Trophoblast cell (in vitro differentiated cells and primary cell): Measurements from ENCODE around the gene SPATA24.
A peak's percentile ranks its signal among the peaks of the same experiment; 100 is the strongest.
"Not testable (repeated sequence)": the region's sequence is repeated elsewhere in the genome, so short reads cannot be mapped to it uniquely, and the experiment has no call there.

Experiments used
- DNase-seq, 2 donors: peaks; one replicate each; pipeline ENCODE4 v3.0.0-alpha.2; 2016
- H2AFZ ChIP-seq: 2 replicates; pipeline ENCODE4 v1.6.1; 2013; ENCODE audit warnings: low read length, moderate library complexity, mild to moderate bottlenecking; ENCODE audit not compliant: insufficient read depth, poor library complexity
- H2AK5ac ChIP-seq: 2 replicates; pipeline ENCODE4 v1.6.1; 2013; ENCODE audit warnings: mild to moderate bottlenecking, low read length
- H2BK120ac ChIP-seq: 2 replicates; pipeline ENCODE4 v1.6.1; 2013; ENCODE audit warnings: low read length, mild to moderate bottlenecking, moderate library complexity; ENCODE audit not compliant: insufficient read depth, poor library complexity
- H2BK12ac ChIP-seq: 2 replicates; pipeline ENCODE4 v1.6.1; 2013; ENCODE audit warnings: mild to moderate bottlenecking, low read length, moderate library complexity
- H2BK5ac ChIP-seq: 2 replicates; pipeline ENCODE4 v1.6.1; 2013; ENCODE audit warnings: low read length, low read depth, moderate library complexity, mild to moderate bottlenecking; ENCODE audit not compliant: poor library complexity
- H3K14ac ChIP-seq: 2 replicates; pipeline ENCODE4 v1.6.1; 2013; ENCODE audit warnings: mild to moderate bottlenecking, low read length
- H3K18ac ChIP-seq: 2 replicates; pipeline ENCODE4 v1.6.1; 2013; ENCODE audit warnings: mild to moderate bottlenecking, low read length
- H3K23ac ChIP-seq: 2 replicates; pipeline ENCODE4 v1.6.1; 2013; ENCODE audit warnings: low read length
- H3K27ac ChIP-seq: 2 replicates; pipeline ENCODE4 v1.5.1; 2013; ENCODE audit warnings: low read depth, mild to moderate bottlenecking, inconsistent platforms, low read length, moderate library complexity
- H3K27me3 ChIP-seq: 2 replicates; pipeline ENCODE4 v1.6.1; 2013; ENCODE audit warnings: inconsistent platforms, mild to moderate bottlenecking, low read length, moderate library complexity; ENCODE audit not compliant: insufficient read depth
- H3K36me3 ChIP-seq, 2 experiments: 1 replicate in 1 of 2; 2 replicates in 1 of 2; pipeline ENCODE4 v1.6.1; 2013; ENCODE audit warnings: low read length in 2 of 2, mild to moderate bottlenecking in 2 of 2, moderate library complexity in 1 of 2; ENCODE audit not compliant: insufficient read depth in 2 of 2, control insufficient read depth in 1 of 2
- H3K4ac ChIP-seq: 2 replicates; pipeline ENCODE4 v1.6.1; 2013; ENCODE audit warnings: low read depth, mild to moderate bottlenecking, low read length, moderate library complexity
- H3K4me1 ChIP-seq, 2 experiments: 1 replicate in 1 of 2; 2 replicates in 1 of 2; pipeline ENCODE4 v1.6.1; 2013; ENCODE audit warnings: low read length in 2 of 2, mild to moderate bottlenecking in 2 of 2, moderate library complexity in 1 of 2; ENCODE audit not compliant: insufficient read depth in 2 of 2, control insufficient read depth in 1 of 2
- H3K4me2 ChIP-seq: 2 replicates; pipeline ENCODE4 v1.6.1; 2013; ENCODE audit warnings: inconsistent platforms, mild to moderate bottlenecking, low read length, moderate library complexity
- H3K4me3 ChIP-seq: 2 replicates; pipeline ENCODE4 v1.5.1; 2013; ENCODE audit warnings: mild to moderate bottlenecking, low read depth, low read length, inconsistent platforms
- H3K79me1 ChIP-seq: one replicate; pipeline ENCODE4 v1.6.1; 2013; ENCODE audit warnings: low read length
- H3K79me2 ChIP-seq: 2 replicates; pipeline ENCODE4 v1.6.1; 2013; ENCODE audit warnings: low read length, mild to moderate bottlenecking; ENCODE audit not compliant: control insufficient read depth, insufficient read depth, poor library complexity
- H3K9ac ChIP-seq: 2 replicates; pipeline ENCODE4 v1.6.1; 2013; ENCODE audit warnings: mild to moderate bottlenecking, low read length
- H3K9me3 ChIP-seq: 2 replicates; pipeline ENCODE4 v1.6.1; 2013; ENCODE audit warnings: low read depth, mild to moderate bottlenecking, control low read depth, inconsistent platforms, low read length; ENCODE audit not compliant: insufficient read depth
- H4K12ac ChIP-seq: 2 replicates; pipeline ENCODE4 v1.6.1; 2013; ENCODE audit warnings: low read depth, mild to moderate bottlenecking, low read length, moderate library complexity
- H4K8ac ChIP-seq: 2 replicates; pipeline ENCODE4 v1.6.1; 2013; ENCODE audit warnings: low read depth, mild to moderate bottlenecking, low read length, moderate library complexity
- H4K91ac ChIP-seq: one replicate; pipeline ENCODE4 v1.6.1; 2013; ENCODE audit warnings: low read depth, mild to moderate bottlenecking, low read length, moderate library complexity
- WGBS: extraction: QIAGEN DNeasy Blood & Tissue Kit; methylation state at CpG from one replicate; pipeline ENCODE4 v1.1.7; 2013; ENCODE audit warnings: missing lambda C conversion rate; ENCODE audit not compliant: insufficient read length, insufficient coverage; ENCODE audit errors: extremely low coverage; 5-methylcytosine and 5-hydroxymethylcytosine counted together

The SPATA24 gene

GRCh38 chr5:139360384-139360783 lies 43.5 kb downstream of the SPATA24 start:
- Histone ChIP-seq H3K4ac (no peak overlapping the region), H3K18ac (no peak overlapping the region), H2AFZ (no peak overlapping the region), H3K36me3 (peaks cover 17 to 19% of the 10 kb centered on the region in 2 experiments), H4K12ac (no peak overlapping the region), H3K27ac (no peak overlapping the region), H2BK5ac (no peak overlapping the region), H2AK5ac (no peak overlapping the region), H3K14ac (no peak overlapping the region), H3K9ac (no peak overlapping the region), H3K79me2 (peaks cover 5% of the 10 kb centered on the region), H4K91ac (no peak overlapping the region), H3K27me3 (no peaks in the 10 kb centered on the region), H3K79me1 (no peaks in the 10 kb centered on the region), H3K4me3 (no peak overlapping the region), H2BK120ac (no peak overlapping the region), H3K4me2 (no peak overlapping the region), H4K8ac (no peak overlapping the region), H3K9me3 (no peaks in the 10 kb centered on the region), H3K4me1 (no peaks in the 10 kb centered on the region), H3K23ac (no peak overlapping the region), H2BK12ac (no peak overlapping the region)
- DNase-seq, result no peak
- WGBS, result no CpG with 5 or more reads among the region's 4 CpGs

DNA sequence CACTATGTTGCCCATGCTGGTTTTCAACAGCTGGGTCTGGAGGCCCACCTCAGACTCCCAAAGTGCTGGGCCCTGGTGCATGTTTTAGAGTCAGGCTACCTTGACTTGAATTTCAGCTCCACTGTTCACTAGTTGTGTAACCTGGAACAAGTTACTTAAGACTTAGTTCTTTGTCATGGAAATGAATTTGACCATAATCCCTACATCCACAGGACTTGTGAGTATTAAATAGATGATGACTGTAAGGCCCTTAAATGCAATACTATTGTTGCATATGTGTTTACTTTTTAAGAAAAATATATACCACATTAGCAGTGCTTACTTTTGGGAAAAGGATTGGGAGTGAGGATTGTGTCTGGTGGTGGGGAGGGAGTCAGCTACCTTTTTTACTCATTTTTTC lies 45.8 kb downstream of the SPATA24 start:
- no peak overlapping the region for H3K9ac ChIP-seq
- DNase-seq, result no peak
- no peak overlapping the region for H3K23ac ChIP-seq

GRCh38 chr5:139355900-139356299 lies 48.0 kb downstream of the SPATA24 start:
- H2BK12ac ChIP-seq, H3K27me3 ChIP-seq, H3K79me1 ChIP-seq, H2AK5ac ChIP-seq, H3K9me3 ChIP-seq, H3K4me1 ChIP-seq, H3K4me2 ChIP-seq, H4K12ac ChIP-seq, H3K23ac ChIP-seq, H3K27ac ChIP-seq, DNase-seq, H4K8ac ChIP-seq, H2BK120ac ChIP-seq, H3K18ac ChIP-seq, H3K79me2 ChIP-seq, H3K14ac ChIP-seq, H4K91ac ChIP-seq, H2BK5ac ChIP-seq, H2AFZ ChIP-seq, H3K9ac ChIP-seq, H3K4me3 ChIP-seq: not testable (repeated sequence)
- Histone ChIP-seq H3K36me3 (peaks cover 9 to 10% of the 10 kb centered on the region in 2 experiments), H3K4ac (peak overlapping the region; percentile 89)
- WGBS, result no CpG with 5 or more reads among the region's 8 CpGs

More for the DNA sequence above, 45.8 kb downstream of the SPATA24 start:
- Histone ChIP-seq H2BK12ac (no peak overlapping the region), H3K4ac (peak overlapping the region; percentile 55), H3K79me2 (peaks cover 5% of the 10 kb centered on the region), H3K4me3 (no peak overlapping the region), H3K4me1 (no peaks in the 10 kb centered on the region), H3K27me3 (no peaks in the 10 kb centered on the region), H4K91ac (no peak overlapping the region), H3K79me1 (no peaks in the 10 kb centered on the region), H3K14ac (no peak overlapping the region), H3K4me2 (no peak overlapping the region), H3K36me3 (peaks cover 6 to 10% of the 10 kb centered on the region in 2 experiments), H3K18ac (no peak overlapping the region), H2BK5ac (no peak overlapping the region), H2BK120ac (no peak overlapping the region), H2AFZ (no peak overlapping the region), H4K8ac (no peak overlapping the region), H3K27ac (no peak overlapping the region), H4K12ac (no peak overlapping the region), H3K9me3 (no peaks in the 10 kb centered on the region), H2AK5ac (no peak overlapping the region)

- no peaks in the 10 kb centered on the region for H3K9me3 ChIP-seq
- H3K27me3 ChIP-seq, result no peaks in the 10 kb centered on the region
- H3K27ac ChIP-seq, result no peak overlapping the region
- H3K14ac ChIP-seq, result no peak overlapping the region
- H3K18ac ChIP-seq, result no peak overlapping the region
- no peak overlapping the region for H2BK120ac ChIP-seq
- H3K79me2 ChIP-seq, result peaks cover 6% of the 10 kb centered on the region
- H3K9ac ChIP-seq, result no peak overlapping the region
- H4K91ac ChIP-seq, result no peak overlapping the region
- no peak overlapping the region for H3K4me2 ChIP-seq
- no peak for DNase-seq
- no peak overlapping the region for H3K4me3 ChIP-seq
- H3K36me3 ChIP-seq, result peaks cover 6 to 7% of the 10 kb centered on the region in 2 experiments
- H2AFZ ChIP-seq, result no peak overlapping the region
- H4K8ac ChIP-seq, result no peak overlapping the region
- no peak overlapping the region for H3K23ac ChIP-seq
- no peak overlapping the region for H4K12ac ChIP-seq
- H2BK5ac ChIP-seq, result no peak overlapping the region
- H3K4me1 ChIP-seq, result no peaks in the 10 kb centered on the region
- no peaks in the 10 kb centered on the region for H3K79me1 ChIP-seq
- H2BK12ac ChIP-seq, result no peak overlapping the region
- no peak overlapping the region for H2AK5ac ChIP-seq
- no CpG with 5 or more reads among the region's 3 CpGs for WGBS
- no peak overlapping the region for H3K4ac ChIP-seq
Measured at GRCh38 chr5:139354186-139354585, 49.7 kb downstream of the SPATA24 start.
